ENCODE data around the gene GLRX5.

DNA sequence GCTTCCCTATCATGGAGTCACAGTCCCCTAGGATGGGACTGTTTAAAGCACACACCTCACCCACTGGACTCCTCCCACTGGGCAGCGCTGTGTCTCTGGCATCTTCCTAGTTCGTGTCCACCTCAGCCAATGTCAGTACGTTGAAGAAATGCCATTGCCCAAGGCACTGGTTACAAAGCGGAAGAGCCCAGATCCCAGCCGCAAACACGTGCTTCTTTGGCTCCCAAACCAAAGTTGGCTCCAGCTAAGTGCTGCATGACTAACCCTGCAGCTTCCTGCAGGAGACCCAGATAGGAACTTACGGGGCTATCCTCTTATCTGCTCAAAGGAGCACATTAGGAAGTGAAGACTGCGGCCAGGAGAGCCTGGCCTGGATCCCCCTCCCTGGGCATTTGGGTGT, 27.7 kb upstream of the GLRX5 start:
- TF ChIP-seq NPAS2 (CRISPR knock-in tag; IDR thresholded peaks at IDR 0.05; ENCODE audit: borderline replicate concordance) (no peak), PHF8 (IDR thresholded peaks at IDR 0.05; ENCODE audit: borderline replicate concordance, low read depth) (no peak), POLR2AphosphoS2 (conservative IDR thresholded peaks at IDR 0.05; ENCODE audit: low read length) (no peak), POLR2A (IDR thresholded peaks at IDR 0.05; ENCODE audit: low read length) (no peak), NR3C1 (IDR thresholded peaks at IDR 0.05) (no peak), EP300 (IDR thresholded peaks at IDR 0.05) (no peak), EHMT2 (IDR thresholded peaks at IDR 0.05; ENCODE audit: low read depth) (no peak), KDM1A (IDR thresholded peaks at IDR 0.05; ENCODE audit: low read depth) (no peak), SMC3 (IDR thresholded peaks at IDR 0.05) (no peak), RAD21 (conservative IDR thresholded peaks at IDR 0.05 in 1 of 2, IDR thresholded peaks at IDR 0.05 in 1 of 2) (no peak)
- TF ChIP-seq, protein P1, sequence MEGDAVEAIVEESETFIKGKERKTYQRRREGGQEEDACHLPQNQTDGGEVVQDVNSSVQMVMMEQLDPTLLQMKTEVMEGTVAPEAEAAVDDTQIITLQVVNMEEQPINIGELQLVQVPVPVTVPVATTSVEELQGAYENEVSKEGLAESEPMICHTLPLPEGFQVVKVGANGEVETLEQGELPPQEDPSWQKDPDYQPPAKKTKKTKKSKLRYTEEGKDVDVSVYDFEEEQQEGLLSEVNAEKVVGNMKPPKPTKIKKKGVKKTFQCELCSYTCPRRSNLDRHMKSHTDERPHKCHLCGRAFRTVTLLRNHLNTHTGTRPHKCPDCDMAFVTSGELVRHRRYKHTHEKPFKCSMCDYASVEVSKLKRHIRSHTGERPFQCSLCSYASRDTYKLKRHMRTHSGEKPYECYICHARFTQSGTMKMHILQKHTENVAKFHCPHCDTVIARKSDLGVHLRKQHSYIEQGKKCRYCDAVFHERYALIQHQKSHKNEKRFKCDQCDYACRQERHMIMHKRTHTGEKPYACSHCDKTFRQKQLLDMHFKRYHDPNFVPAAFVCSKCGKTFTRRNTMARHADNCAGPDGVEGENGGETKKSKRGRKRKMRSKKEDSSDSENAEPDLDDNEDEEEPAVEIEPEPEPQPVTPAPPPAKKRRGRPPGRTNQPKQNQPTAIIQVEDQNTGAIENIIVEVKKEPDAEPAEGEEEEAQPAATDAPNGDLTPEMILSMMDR (IDR thresholded peaks at IDR 0.05) = no peak
